ENCODE data around the gene TNFRSF6B.

DNA sequence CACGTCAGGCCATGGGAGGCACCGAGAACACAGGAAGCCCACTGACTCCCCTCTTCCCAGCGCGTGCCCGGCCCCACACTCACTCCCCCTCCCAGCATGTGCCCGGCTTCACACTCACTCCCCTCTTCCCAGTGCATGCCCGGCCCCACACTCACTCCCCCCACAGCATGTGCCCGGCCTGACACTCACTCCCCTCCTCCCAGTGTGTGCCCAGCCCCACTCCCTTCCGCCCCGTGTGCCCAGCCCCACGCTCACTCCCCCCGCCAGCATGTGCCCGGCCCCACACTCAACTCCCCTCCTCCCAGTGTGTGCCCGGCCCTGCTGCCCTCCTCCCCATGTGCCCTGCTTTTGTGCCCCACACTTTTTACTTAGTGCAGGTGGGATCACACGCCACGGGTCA lies 28.6 kb upstream of the TNFRSF6B start:
- TF ChIP-seq, protein P1, sequence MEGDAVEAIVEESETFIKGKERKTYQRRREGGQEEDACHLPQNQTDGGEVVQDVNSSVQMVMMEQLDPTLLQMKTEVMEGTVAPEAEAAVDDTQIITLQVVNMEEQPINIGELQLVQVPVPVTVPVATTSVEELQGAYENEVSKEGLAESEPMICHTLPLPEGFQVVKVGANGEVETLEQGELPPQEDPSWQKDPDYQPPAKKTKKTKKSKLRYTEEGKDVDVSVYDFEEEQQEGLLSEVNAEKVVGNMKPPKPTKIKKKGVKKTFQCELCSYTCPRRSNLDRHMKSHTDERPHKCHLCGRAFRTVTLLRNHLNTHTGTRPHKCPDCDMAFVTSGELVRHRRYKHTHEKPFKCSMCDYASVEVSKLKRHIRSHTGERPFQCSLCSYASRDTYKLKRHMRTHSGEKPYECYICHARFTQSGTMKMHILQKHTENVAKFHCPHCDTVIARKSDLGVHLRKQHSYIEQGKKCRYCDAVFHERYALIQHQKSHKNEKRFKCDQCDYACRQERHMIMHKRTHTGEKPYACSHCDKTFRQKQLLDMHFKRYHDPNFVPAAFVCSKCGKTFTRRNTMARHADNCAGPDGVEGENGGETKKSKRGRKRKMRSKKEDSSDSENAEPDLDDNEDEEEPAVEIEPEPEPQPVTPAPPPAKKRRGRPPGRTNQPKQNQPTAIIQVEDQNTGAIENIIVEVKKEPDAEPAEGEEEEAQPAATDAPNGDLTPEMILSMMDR (conservative IDR thresholded peaks at IDR 0.05) = no peak
- TF ChIP-seq ZFX (IDR thresholded peaks at IDR 0.05) = no peak
